C1 segment of cervical spinal cord (tissue), 14 donors: ENCODE results near the gene KCNT1.
"Not testable (repeated sequence)": the region's sequence is repeated elsewhere in the genome, so short reads cannot be mapped to it uniquely, and the experiment has no call there.

Source experiments
- DNase-seq, 14 donors: peaks; one replicate each; lab custom pipeline; 2025; lab: John Stamatoyannopoulos, UW

The KCNT1 gene

GRCh38 chr9:135672786-135673185 is 29.2 kb upstream of the KCNT1 start:
- DNase-seq: not testable (repeated sequence)

- no peak for DNase-seq
Observed at GRCh38 chr9:135673941-135674340, 28.0 kb upstream of the KCNT1 start.

DNA sequence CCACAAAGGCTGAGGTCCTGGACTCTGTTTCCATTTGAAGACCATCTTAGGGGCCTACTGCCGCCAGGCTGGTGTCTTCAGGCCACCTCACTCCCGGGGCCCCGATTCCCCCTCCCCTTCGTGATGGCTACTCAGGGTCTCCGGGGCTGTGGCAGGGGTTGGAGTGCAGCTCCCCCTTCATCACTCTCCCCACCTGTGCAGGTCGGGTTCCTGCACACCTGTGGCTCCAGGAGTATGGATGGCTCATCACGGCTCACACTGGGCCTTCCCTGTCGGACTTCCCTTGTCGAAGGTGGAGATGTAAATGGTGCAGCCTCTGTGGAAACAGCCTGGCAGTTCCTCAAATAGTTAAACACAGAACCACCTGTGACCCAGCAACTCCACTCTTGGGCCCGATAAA is 27.0 kb upstream of the KCNT1 start:
- DNase-seq: no peak

DNA sequence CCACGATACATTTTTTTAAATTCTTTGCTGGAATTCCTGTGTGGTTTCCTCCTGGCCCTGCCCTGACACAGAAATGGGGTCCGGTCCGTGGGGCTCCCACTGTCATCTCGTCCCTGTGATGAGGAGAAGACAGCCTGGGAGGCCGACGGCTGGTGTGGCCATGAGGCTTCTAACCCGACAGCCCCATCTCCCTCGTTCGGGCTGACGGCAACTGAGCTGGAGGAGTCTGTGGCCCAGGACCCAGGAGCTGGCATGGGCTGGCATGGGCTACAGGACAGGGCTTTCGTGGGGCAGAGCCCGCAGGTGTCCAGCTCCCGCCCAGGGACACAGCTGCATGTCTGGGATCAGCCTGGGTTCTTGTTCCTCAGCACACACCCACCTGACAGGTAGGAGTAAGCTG is 25.1 kb upstream of the KCNT1 start:
- no peak for DNase-seq

DNA sequence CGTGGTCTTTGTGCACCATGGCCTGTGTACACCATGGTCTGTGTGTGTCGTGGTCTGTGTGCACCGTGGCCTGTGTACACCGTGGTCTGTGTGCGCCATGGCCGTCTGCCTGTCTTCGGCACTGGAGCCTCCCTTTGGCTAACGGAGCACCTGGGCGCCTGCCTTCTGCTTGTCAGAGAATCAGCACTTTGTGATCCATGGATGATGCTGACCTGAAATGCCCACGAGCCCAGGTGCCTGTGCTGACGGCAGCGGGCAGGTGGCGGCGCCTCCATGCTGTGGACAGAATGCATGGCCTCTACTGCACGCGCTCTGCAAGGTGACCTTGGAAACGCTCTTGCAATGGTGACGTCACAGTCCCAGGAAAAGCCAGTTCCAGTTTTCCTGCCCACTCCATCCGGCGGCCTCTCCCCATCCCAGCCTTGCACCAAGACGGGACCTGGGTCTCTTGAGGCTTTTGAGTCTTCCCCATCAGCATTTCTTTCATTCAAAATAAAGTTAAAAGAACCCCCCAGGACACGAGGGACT is 24.3 kb upstream of the KCNT1 start:
- no peak for DNase-seq

GRCh38 chr9:135678236-135679017 is 23.6 kb upstream of the KCNT1 start:
- DNase-seq: no peak

DNA sequence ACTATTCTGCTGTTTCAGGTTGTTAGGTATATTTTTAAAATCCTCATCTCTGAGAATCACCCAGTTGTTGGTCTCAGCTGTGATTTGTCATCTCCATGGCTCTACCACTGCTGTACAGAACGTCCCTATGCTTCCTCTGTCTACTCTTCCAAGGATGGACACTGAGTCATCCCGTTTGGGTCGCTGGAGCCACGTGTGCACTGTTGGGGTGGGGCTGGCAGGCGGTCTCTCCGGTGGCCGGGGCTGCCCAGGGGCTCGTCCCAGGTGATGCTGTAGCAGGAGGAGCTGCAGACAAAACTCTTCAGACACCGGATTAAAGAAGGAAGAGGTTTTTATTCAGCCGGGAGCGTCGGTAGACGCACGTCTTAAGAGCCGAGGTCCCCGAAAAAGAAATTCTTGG is 21.9 kb upstream of the KCNT1 start:
- DNase-seq: no peak

DNA sequence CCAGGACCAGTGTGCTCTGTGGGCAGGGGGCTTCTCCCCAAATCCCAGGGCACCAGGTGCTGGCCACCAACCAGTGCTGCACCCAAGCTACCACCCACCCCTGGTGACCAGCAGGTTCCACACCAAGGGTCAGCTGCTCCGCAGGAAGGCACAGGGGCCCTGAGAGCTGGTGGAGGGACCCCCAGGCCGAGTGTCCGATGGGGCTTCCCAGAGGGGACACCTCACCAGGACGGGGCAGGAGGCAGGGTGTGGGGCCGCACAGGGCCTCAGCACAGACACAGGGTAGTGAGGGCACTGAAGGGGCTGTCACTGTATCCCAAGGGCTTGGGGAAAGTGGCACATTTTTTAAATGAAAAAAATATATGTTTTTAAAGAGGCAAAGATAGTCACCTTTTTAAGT is 20.8 kb upstream of the KCNT1 start:
- DNase-seq: no peak

DNA sequence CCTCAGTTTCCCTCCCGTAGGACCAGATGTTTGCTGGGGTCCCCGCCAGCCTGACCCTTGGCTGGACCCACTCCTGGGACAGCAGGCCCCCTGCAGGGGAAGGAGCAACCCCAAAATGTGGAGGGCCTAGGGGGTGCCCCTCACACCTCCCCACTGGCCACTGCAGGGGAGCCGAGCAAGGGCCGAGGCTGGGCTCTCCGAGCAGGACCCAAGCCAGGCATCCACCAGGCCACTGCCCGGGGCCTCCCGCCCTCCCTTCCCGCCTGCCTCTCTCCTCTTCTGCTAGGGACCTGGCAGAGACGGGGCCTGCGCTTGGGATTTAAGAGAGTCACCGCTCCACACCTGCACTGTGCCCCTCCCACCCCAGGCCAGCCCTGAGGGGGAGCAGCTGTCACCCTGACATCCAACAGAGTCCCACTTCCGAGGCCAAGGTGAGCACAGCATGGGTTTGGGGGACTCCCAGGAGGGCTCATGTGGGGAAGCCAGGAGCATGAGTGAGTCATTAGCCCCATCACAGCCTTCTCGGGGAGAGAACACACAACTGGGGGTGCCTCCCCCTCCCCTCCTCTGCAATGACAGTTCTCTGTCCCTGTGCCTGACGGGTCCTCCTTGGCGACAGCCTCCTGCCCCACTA is 18.5 kb upstream of the KCNT1 start:
- no peak for DNase-seq

DNA sequence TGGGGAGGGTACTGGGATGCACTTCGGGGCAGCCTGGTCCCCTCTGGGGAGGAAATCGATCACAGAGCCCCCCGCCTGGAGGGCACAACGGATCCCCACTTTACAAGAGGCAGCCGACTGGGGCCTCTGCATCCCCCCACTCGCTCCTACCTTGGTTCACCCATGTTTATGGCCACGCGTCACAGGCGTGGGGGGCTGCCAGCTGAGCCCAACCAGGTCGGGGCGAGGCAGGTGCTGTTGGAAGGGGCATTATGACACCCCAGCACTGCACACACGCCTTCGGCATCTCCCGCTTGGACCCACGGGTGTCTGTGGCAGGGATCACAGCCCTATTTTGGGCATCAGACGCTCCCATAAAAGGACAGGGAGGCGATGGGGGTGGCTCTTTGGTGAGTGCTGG is 17.3 kb upstream of the KCNT1 start:
- no peak for DNase-seq

DNA sequence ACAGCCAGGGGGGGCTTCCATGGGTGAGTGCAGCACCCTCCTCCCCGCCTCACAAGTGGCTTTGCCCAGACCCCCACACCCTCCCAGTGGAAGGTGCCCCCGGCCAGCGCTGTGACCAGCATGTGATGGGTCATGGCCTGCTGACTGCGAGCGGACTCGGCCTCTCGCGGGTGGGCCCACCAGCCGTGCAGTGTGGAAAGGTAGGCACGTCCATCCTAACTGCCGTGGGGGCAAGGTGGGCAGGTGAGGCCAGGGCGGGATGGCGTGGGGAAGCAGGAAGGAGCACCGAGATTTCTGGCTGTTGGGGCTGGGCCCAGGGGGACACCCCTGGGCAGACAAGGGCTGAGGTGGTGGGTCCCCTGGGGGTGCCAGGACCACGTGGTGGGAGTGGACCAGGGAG is 14.8 kb upstream of the KCNT1 start:
- DNase-seq: no peak

- DNase-seq: no peak
Observed at GRCh38 chr9:135689011-135689410, 13.0 kb upstream of the KCNT1 start.

GRCh38 chr9:135690836-135691570 is 11.0 kb upstream of the KCNT1 start:
- DNase-seq: no peak

- no peak for DNase-seq
Observed at GRCh38 chr9:135692410-135692809, 9.6 kb upstream of the KCNT1 start.

DNA sequence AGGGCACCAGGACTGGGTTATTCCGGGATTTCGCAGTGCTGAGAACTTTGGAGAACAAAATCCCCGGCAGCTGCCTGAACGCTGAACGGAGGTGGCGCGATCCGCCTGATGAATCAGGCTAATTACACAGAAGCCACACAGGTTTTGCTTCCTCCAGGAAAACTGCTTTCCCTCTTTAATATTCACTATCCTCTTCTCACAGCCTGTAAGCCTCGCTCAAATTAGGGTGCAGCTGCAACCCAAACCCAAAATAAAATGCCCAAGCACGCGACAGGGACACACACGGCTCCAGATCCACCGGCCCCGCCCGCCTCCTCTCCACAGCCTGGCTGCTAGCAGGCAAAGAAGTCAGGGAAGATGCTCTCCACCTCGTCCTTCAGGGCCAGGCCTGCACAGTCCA is 8.7 kb upstream of the KCNT1 start:
- DNase-seq: no peak

DNA sequence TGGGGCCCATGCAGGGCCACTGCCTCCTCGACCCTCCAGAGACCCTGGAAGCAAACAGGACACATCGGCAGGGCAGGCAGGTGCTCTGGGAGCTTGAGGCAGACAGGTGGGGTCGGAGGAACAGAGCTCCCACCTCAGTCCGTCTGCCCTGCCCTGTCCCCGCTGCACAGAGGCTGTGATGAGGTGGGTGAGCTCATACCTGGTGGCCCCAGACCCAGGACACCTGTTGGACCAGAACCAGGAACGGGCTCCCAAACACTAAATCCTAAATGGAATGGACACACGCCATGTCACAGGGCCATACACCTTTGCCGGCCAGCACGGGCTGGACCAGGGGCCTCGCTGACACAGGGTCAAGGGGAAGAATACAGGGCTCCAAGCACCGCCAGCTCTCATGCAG is 8.2 kb upstream of the KCNT1 start:
- DNase-seq: no peak

DNA sequence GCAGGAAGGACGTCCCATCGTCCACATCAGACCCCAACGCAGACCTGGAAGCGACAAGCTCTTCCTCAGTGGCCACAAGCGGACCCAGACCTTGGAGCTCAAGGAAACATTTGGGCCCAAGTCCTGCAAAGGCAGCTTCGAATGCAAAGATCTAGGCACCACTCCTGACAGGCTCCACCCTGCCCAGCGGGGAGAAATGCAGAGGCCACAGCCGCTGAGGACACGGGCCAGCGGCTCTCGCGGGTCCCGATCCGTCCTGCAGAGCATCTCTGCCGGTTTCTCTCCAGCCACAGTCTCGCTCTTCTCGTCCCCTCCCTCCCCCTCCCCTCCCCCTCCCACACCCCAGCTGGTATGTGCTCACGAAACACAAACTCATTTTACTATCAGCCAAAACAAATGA is 7.6 kb upstream of the KCNT1 start:
- DNase-seq: no peak

- no peak for DNase-seq
Observed at GRCh38 chr9:135695036-135695435, 6.9 kb upstream of the KCNT1 start.

DNA sequence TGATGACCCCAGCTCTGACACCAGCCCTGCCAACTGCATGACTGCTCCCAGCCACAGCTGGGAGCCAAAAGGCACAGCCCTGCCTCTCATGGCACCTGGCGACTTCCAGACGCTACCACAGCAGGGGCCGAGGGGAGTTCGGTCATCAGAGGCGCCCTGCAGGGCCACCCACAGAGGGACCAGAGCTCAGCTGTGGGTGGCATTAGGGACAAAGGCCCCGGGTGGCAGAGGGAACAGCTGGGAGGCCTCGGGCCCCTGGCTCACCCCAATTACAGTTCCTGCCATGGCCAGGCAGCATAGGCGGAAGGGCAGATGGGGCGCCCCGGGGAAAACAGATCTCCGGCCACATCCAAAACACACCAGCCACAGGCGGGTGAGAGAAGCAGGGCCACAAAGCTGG is 6.3 kb upstream of the KCNT1 start:
- DNase-seq: no peak

- no peak for DNase-seq
Observed at GRCh38 chr9:135696446-135696845, 5.5 kb upstream of the KCNT1 start.

GRCh38 chr9:135697226-135697625 is 4.8 kb upstream of the KCNT1 start:
- DNase-seq: no peak

DNA sequence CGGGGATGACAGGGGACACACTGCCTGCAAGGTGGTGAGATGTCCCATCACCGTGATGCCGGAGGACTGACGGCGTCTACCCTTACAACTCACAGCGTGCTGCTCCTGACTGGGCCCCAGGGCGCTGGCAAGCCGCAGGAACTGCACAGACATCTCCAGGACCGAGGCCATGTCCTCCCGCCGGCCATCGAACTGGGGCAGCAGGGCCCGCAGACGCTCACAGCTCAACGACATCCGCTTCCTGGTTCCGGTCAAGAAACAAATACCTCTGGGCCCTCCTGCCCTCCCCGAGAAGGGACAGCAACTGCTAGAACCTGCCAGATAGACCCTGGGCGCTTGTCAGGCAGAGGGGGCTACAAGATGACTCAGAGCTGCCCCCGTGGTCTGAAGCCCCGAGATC is 3.7 kb upstream of the KCNT1 start:
- DNase-seq: no peak

DNA sequence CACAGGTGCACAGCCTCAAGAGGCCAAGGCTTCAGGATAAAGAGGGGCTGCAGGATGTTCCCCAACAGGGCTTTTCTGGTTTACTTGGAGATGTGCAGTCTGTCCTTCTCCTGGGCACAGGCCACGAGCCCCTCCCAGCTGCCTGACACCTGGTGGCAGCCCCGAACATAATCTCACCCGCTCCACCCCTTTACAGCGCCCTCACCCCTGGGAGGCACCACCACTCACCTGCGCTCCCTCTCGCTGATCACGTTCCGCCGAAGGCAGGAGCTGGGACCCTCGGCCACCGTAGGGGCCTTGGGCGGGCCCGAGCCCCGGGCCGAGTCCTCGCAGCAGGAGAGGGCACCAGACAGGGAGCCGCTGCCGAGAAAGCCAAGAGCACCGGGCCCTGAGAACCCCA is 3.2 kb upstream of the KCNT1 start:
- DNase-seq: no peak
